Activated CD8-positive, alpha-beta memory T cell treated with anti-CD3 and anti-CD28 coated beads for 48 hours (primary cell): Measurements from ENCODE around the gene TSPAN14.
A peak's percentile ranks its signal among the peaks of the same experiment; 100 is the strongest.

Source experiments
- DNase-seq, 3 experiments: peaks; one replicate each; pipeline ENCODE4 v3.0.0-alpha.2; 2020; ENCODE audit warnings: low read depth in 2 of 3, low spot score in 2 of 3

TSPAN14 gene

GRCh38 chr10:80421707-80422536 is 32.2 kb upstream of the TSPAN14 start:
- no peak for DNase-seq

- no peak for DNase-seq
These were observed 28.2 kb upstream of the TSPAN14 start for GRCh38 chr10:80425901-80426300.

DNA sequence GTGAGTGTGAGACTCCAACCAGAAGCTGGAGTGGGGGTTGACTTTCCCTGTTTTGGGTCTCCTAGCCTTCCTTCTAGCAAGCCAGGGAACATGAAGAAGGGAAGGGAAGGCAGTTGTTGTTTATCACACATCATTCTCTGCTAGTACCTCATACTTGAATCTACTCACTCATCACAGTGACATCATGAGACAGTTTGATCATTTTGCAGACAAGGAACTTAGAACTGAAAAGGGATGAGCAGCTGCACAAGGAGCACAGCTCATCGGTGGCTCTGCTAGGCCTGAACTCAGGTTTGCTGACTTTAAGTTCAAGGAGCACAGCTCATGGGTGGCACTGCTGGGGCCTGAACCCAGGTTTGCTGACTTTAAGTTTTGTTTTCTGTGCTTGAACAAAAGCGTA is 26.6 kb upstream of the TSPAN14 start:
- DNase-seq = no peak

DNA sequence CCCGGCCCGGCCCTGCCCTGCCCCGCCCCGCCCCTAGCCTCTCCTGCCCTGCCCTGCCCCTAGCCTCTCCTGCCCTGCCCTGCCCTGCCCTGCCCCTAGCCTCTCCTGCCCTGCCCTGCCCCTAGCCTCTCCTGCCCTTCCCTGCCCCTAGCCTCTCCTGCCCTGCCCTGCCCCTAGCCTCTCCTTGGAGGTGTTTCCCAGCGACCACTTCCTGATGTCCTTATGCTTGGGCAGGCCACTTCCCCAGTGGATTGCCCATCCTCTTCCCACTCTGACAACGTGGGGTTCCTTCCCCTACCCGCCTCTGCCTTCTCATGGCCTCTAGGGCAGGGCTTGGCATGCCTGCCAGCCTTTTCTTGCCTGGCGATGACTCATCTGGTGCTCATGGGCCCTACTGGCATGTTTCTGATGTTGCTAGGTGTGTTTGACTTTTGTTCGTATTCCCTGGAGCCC is 24.6 kb upstream of the TSPAN14 start:
- DNase-seq = no peak

DNA sequence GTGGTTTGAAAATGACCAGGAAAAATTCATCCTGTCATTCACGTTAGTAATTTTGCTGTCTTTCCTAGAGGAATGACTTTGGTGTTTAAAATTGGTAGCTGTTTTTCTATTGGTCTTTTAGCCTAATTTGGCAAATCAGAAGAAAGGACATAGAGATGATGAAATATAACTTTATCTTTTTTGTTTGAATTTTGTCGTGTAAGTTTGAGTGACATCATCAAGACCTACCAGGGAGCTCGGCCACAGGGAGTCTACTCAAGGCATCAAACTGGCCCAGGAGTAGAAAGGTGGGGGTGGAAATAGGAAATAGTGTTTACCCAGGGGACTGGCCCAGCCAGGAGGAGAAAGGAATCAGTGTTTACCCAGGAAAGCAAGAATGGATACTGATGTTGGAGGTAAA is 21.0 kb upstream of the TSPAN14 start:
- no peak for DNase-seq

- no peak for DNase-seq
These were observed 17.5 kb upstream of the TSPAN14 start for GRCh38 chr10:80436446-80437098.

- DNase-seq = no peak
These were observed 16.9 kb upstream of the TSPAN14 start for GRCh38 chr10:80437227-80437626.

GRCh38 chr10:80441831-80442230 is 12.3 kb upstream of the TSPAN14 start:
- no peak for DNase-seq

DNA sequence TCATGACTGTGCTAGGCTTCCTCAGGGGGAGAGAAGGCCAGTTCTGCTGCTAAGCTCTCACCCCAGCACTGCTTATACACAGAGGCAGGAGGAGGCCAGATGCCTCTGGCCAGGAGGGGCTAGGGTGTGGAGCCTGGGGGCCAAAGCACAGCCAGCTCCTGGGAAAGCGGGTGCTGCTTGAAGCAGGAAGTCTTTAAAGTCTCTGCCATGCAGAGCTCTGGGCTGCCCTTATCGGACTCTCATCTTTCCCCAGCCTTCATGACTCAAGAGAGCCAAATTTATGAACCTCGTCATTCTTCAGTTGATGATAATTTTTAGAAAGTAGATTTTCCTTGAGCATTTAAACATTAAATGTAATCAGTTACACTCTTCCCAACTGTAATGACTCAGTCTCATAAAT is 11.2 kb upstream of the TSPAN14 start:
- DNase-seq = no peak

GRCh38 chr10:80443531-80443974 is 10.6 kb upstream of the TSPAN14 start:
- DNase-seq = no peak

- DNase-seq = no peak
These were observed 10.0 kb upstream of the TSPAN14 start for GRCh38 chr10:80444124-80444523.

DNA sequence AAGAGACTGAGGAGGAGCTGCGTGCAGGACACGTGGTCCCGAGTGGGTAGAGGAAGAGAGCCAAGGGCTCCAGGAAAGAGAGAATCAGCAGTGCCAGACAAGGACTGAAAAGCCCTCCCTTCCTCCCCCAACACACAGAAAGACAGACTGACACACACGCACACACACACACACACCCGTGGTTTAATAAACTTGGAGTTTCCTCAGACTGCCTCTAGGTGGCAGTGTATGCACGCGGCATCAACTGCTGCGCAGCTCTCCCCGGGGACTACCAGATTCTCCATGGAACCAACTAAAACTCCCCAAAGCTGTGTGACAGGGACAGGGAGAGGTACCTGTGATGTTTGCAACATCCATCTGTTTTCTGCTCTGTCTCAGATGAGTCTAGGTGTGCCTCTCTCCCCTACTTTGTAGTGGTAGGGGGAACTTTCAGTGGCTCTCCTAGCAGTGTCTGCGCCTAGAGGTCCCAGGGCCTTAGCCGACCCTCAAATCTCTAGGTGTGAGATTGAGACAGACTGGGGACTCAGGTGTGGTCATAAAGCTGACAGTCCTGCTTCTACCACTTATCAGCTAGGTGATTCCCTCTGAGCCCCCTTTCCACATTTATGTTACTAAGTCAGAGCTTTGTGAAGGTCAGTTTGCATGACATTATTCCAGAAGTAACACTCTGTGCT is 9.3 kb upstream of the TSPAN14 start:
- peak in 1 of 3 experiments; percentile 41 for DNase-seq

DNA sequence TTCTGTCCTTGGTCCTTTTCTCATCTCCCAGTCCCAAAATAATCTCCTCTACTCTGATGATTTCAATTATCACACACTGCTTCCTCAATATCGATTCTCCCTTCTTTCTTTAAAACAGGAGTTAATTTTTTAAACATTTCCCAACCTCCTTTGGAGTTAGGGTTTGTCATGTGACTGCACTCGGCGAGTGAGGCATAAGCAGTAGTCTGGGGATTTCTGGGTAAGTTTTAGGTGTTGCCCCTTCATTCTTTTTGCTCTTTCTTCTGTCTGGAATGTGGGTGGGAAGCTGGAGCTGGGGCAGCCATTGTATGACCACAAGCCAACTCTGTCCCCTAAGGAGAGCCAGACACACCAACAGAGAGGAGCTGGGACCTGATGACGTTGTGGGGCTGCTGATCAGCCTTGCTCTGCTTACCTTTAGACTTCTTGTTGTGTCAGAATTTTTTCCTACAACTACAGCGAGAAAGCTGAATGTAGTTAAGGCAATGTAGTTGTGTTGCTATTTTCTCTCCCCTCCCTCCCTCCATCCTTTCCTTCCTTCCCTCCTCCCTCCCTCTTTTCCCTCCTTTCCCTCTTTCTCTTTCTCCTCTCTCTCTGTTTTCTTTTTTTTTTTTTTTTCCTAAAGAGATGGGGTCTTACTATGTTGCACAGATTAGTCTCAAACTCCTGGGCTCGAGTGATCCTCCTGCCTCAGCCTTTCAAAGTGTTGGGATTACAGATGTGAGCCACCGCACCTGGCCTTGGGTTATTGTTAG is 6.5 kb upstream of the TSPAN14 start:
- DNase-seq = no peak

DNA sequence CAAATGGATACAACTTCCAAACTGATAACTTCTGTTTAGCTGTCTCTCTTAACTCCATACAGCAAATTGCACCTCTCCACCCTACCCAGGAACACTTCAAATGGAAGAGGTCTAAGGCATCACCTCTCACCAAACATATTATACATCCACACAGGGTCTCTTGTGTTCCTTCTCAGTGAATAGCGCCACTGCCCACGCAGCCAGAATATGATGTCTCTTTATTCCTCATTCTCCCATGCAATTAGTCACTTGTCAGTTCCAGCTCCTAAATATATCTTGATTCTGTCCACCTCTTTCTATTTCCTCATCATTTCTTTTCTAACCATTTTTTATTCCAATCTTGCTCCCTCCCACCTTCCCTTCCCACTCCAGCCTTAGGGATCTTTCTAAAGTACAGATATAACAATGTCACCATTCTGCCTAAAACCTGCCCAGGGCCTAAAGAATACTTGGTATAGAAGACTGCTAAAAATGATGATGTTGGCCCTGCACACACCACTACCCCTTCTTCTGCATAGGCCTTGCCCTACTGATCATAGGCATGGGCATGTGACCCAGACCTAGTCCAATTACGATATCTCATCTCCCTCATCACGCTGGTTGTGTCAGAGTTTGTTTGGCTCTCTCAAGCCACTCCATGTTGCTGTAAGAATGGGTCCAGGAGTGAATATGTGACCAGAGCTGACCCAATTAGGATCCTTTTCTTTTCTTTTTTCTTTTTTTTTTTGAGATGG is 5.7 kb upstream of the TSPAN14 start:
- no peak for DNase-seq

DNA sequence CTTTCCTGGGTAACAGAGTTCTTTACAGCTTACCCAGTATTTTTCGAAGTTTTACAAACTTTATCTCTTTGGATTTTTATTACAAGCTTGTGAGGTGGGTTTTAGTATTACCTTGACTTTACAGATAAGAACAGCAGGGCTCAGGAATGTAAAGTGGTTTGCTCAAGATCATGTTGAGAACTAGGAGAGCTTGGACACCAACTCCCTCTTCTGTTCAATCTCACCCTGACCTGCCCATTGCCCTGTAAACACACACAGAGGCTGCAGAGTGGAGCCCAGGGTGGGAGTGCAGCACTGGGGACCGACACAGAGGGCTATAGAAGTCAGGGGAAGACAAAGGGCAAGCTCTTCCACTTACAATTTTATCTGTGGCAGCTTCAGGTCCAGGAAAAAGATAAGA is 4.6 kb upstream of the TSPAN14 start:
- DNase-seq = no peak

DNA sequence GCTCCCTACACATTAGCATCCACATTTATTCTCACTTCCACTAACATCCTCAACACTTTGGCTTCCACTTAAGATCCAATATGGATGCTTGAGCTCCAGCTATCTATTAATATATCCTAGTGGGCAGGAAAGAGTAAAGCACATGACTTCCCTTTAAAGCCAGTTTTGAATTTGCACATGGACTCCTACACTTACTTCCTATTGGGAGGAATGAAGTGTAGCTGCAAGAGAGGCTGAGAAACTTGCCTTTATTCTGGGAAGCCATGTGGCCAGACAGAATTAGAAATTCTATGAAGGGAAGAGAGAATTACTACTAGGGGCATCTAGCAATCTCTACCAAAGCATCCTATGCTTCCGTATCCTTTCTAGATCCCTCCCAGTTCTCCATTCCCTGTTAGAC is 3.0 kb upstream of the TSPAN14 start:
- no peak for DNase-seq

DNA sequence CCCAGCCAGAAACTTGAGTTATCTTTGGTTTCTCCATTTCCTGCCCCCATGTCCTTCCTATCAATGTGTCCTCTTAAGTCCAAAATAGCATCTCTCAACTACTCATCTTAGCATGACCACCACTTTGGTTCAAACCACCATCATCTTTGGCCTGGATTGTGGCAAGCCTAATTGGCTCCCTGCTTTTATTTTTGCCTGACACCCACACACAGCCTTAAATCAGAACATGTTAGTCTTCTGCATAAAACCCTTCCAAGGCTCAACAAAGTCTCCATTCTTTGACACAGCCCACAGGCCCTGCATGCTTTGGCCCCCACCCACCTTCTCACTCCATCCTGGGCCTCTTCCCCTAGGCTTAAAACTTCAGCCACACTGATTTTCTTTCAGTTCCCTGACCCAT is 2.0 kb upstream of the TSPAN14 start:
- DNase-seq = no peak

DNA sequence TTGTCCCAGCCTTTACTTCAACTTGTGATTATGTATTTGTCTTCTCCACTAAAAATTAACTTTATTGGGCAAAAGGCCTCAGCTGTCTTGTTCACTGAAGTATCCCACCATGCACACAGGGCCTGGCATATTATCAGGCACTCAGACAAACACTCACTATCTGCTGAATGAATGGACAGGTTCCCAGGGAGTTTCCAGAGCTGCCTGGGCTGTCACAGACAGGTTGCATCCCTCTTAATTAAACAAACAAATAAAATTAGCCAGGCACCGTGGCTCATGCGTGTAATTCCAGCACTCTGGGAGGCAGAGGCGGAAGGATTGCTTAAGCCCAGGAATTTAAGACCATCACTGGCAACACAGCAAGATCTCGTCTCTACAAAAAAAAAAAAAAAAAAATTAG is 1.5 kb upstream of the TSPAN14 start:
- DNase-seq = no peak

DNA sequence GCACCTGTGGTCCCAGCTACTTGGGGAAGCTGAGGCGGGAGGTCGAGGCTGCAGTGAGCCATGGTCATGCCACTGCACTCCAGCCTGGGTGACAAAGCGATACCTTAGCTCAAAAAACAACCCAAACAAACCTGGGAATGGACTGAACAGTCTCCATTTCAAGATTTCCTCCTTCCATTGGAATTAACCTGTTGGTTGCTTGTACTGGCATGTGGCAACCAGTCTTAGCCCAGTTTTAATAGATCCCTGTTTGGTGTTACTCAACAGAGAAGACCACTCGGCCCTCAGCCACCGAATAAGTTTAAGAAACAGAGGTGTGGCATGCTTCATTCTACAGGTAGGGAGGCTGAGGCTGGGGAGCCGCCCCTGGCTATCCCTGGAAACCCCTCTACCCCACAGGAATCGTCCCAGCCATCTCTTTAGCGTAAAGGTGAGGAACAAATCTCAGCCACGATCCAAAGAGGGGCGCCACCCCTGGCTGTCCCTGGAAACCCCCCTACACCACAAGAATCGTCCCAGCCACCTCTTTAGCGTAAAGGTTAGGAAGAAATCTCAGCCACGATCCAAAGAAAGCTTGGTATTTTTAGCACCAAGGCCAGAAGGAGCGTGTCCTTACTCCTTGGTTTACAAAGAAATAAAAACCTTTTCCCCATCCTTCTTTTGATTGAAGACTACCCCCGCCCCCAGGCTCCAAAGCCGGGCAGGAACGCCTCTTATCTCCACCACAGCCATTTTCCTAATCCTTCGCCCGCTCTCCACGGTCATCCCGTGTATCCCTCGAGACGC is 861 bp upstream of the TSPAN14 start:
- no peak for DNase-seq
